ENCODE data around the gene MRPS15.

DNA sequence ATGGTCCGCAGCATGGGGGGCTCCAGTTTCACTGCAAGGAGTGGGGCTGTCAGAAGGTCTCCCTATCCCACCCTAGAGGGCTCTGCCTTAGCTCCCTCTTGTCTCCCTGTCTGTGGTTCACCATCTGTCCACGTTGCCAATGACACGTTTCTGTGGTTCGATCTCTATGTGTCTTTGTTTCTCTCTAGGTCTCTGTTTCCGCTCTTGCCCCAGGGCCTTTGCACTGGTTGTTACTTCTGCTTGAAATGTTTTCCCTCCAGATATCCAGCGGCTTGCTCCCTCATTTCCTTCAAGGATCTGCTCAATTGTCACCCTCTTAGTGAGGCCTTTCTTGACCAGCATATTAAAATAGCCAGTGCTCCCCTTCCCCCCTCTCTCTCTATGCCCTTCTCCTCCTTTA is 8.5 kb upstream of the MRPS15 start:
- TF ChIP-seq, protein P1, sequence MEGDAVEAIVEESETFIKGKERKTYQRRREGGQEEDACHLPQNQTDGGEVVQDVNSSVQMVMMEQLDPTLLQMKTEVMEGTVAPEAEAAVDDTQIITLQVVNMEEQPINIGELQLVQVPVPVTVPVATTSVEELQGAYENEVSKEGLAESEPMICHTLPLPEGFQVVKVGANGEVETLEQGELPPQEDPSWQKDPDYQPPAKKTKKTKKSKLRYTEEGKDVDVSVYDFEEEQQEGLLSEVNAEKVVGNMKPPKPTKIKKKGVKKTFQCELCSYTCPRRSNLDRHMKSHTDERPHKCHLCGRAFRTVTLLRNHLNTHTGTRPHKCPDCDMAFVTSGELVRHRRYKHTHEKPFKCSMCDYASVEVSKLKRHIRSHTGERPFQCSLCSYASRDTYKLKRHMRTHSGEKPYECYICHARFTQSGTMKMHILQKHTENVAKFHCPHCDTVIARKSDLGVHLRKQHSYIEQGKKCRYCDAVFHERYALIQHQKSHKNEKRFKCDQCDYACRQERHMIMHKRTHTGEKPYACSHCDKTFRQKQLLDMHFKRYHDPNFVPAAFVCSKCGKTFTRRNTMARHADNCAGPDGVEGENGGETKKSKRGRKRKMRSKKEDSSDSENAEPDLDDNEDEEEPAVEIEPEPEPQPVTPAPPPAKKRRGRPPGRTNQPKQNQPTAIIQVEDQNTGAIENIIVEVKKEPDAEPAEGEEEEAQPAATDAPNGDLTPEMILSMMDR (conservative IDR thresholded peaks at IDR 0.05): no peak
- TF ChIP-seq EZH2 (IDR thresholded peaks at IDR 0.05; ENCODE audit: low read depth): no peak

Data from PC-9 (cell line).